MCF 10A (cell line): ENCODE measurements around the gene ANO6. TPM values are rescaled to one million over a fixed set of nuclear protein-coding genes. Genes with fewer than 3 reads are reported as not detected.

Experiments used
- BruUV-seq: library from RNA; stranded (reverse); fragments of 400-500 nt; replicated peaks from 2 replicates; lab custom pipeline; 2021; lab: Mats Ljungman, UMichigan
- CTCF ChIA-PET: fragments of 300-600 bp; sonication (Branson Sonifier 250); formaldehyde crosslinking; extraction: SDS; loops from one replicate; lab custom pipeline; 2021; ENCODE audit warnings: antibody characterized with exemption, inconsistent platforms; lab: Yijun Ruan, JAX
- POLR2A ChIA-PET: fragments of 300-600, 350-650 bp; sonication (Branson Sonifier 250); formaldehyde crosslinking; extraction: SDS; loops from one replicate; lab custom pipeline; 2020; ENCODE audit warnings: antibody characterized with exemption, inconsistent platforms; lab: Yijun Ruan, JAX
- DNase-seq: peaks from one replicate; pipeline ENCODE4 v3.0.0-alpha.2; 2018; ENCODE audit not compliant: unreplicated experiment
- H3K27ac Mint-ChIP-seq: one replicate; pipeline ENCODE4 v1.8.0; 2022; ENCODE audit warnings: mild to moderate bottlenecking, low read depth, mixed read lengths; ENCODE audit not compliant: unreplicated experiment
- H3K27me3 Mint-ChIP-seq: one replicate; pipeline ENCODE4 v1.8.0; 2022; ENCODE audit warnings: mixed read lengths; ENCODE audit not compliant: insufficient read depth, unreplicated experiment
- H3K36me3 Mint-ChIP-seq: one replicate; pipeline ENCODE4 v1.8.0; 2022; ENCODE audit warnings: mild to moderate bottlenecking, moderate library complexity, mixed read lengths; ENCODE audit not compliant: insufficient read depth, unreplicated experiment
- H3K4me1 Mint-ChIP-seq: one replicate; pipeline ENCODE4 v1.8.0; 2022; ENCODE audit warnings: mixed read lengths; ENCODE audit not compliant: insufficient read depth, unreplicated experiment
- H3K4me3 Mint-ChIP-seq: one replicate; pipeline ENCODE4 v1.8.0; 2022; ENCODE audit warnings: mild to moderate bottlenecking, moderate library complexity, mixed read lengths; ENCODE audit not compliant: unreplicated experiment
- H3K9me3 Mint-ChIP-seq: one replicate; pipeline ENCODE4 v1.8.0; 2022; ENCODE audit warnings: mixed read lengths; ENCODE audit not compliant: unreplicated experiment
- intact Hi-C: fragments of 100-400 bp; cut with micrococcal nuclease; formaldehyde crosslinking; loops from 2 replicates; pipeline ENCODE4 v1.14.1; 2022
- total RNA-seq: library from RNA; stranded (reverse); gene quantifications from 2 replicates; pipeline ENCODE4 v1.2.3, GENCODE V29; 2022
- TF ChIP-seq, protein P1 (sequence below): fragments of 200-600 bp; IDR thresholded peaks from one replicate; pipeline ENCODE4 v1.8.0; 2022; ENCODE audit warnings: antibody characterized with exemption, mild to moderate bottlenecking; ENCODE audit not compliant: unreplicated experiment

Gene ANO6
- total RNA-seq, 1 experiment from 2014 or later, result 25.4 TPM

DNA sequence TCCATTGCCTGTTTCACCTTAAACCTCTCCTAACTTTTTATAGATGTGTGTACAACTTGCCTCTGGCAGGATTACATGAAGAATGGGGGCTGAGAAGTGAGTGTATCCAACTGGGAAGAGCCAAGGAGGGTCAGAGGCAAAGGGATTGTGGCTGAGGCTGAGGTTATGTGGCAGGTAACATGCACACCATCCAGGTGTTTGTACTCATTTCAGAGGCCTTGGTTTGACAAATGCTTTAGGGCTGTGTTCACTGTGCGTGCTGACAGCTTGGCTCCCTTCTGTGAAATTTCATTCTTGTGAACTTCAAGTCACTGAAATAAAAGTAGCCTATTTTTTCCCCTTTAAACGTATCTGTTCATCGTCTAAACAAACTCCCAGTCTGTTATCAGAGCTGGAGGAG is 47.7 kb downstream of the ANO6 start:
- H3K4me3 Mint-ChIP-seq, result no peak overlapping the region
- intact Hi-C loops, result no loop called here
- TF ChIP-seq, protein P1, sequence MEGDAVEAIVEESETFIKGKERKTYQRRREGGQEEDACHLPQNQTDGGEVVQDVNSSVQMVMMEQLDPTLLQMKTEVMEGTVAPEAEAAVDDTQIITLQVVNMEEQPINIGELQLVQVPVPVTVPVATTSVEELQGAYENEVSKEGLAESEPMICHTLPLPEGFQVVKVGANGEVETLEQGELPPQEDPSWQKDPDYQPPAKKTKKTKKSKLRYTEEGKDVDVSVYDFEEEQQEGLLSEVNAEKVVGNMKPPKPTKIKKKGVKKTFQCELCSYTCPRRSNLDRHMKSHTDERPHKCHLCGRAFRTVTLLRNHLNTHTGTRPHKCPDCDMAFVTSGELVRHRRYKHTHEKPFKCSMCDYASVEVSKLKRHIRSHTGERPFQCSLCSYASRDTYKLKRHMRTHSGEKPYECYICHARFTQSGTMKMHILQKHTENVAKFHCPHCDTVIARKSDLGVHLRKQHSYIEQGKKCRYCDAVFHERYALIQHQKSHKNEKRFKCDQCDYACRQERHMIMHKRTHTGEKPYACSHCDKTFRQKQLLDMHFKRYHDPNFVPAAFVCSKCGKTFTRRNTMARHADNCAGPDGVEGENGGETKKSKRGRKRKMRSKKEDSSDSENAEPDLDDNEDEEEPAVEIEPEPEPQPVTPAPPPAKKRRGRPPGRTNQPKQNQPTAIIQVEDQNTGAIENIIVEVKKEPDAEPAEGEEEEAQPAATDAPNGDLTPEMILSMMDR, result no peak
- H3K9me3 Mint-ChIP-seq, result no peaks in the 10 kb centered on the region
- DNase-seq, result no peak
- BruUV-seq, result no TSS peak
- H3K4me1 Mint-ChIP-seq, result peaks cover 24% of the 10 kb centered on the region
- H3K27me3 Mint-ChIP-seq, result no peaks in the 10 kb centered on the region
- no peak overlapping the region for H3K27ac Mint-ChIP-seq
- ChIA-PET POLR2A (interaction anchor here (1.0 kb wide), 1 partner anchor 46 kb away, joined by 3 read pairs; no protein-coding TSS in a partner anchor), CTCF (no interaction called here)
- peaks cover 6% of the 10 kb centered on the region for H3K36me3 Mint-ChIP-seq

DNA sequence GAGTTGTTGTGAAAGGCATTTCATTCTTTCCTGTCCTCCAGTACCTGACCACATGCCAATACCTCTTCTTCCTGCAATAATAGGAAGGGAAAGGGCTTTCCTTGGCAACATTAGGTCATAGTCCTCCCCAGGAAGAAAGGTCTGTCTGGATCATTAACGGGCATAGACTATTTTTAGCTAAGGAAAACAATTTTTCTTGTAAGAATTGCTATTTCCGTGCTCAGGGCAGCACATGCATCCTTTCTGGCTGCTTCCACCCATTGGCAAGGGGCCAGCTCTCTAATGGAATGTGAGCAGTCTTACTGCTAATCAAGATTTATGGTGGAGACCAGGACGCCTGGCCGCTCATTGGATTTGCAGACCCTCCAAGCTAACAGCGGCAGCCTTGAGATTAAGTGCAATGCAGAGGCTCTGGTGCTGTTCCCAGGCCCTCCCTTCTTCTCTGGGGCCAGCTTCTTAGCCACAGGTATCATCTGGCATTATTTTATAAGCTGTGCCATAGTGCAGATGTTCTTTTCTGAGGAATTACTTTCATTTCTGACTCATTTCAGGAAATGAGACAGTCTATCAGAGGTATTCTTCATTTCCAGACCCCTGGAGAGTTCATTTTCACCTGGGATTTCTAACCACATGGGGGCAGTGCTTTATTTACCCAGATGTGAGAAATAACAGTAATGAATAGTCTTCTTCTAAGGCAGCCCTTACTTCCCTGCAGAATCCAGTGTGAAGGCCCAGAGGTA is 52.9 kb downstream of the ANO6 start:
- DNase-seq, result peak; percentile 89
- BruUV-seq, result no TSS peak
- TF ChIP-seq, protein P1, result peak; percentile 63
- intact Hi-C loops, result loop anchor here (1.0 to 2.0 kb wide), 5 partner anchors 34 to 458 kb away; no protein-coding TSS in a partner anchor
- Mint-ChIP-seq H3K27ac (peak overlapping the region; percentile 61), H3K4me3 (peak overlapping the region; percentile 58), H3K36me3 (peaks cover 6% of the 10 kb centered on the region), H3K27me3 (no peaks in the 10 kb centered on the region), H3K4me1 (peaks cover 21% of the 10 kb centered on the region), H3K9me3 (no peaks in the 10 kb centered on the region)
- ChIA-PET POLR2A (interaction anchor here (0.7 to 4.9 kb wide), 10 partner anchors 12 to 71 kb away, joined by 3 to 28 read pairs (median 6); partner anchors contain the start of gene ANO6), CTCF (interaction anchor here (0.6 to 2.4 kb wide), 28 partner anchors 8 to 717 kb away, joined by 3 to 25 read pairs (median 3); partner anchors contain the start of gene ANO6)

DNA sequence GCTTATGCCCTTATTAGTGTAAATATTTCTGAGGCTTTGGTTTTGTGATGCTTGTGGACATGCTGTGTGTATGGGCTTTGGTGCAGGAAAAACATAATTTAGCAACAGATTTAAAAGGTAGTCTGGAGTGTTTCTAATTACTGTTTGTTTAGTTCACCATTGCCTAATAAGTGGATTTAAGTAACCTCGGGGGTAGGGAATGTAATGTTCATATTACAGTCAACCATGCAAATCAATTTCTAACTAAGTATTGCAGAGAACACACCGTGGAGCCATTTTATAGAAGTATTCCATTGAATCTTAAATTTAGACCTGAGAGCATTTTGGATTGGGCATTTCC is 53.5 kb downstream of the ANO6 start:
- no peak for DNase-seq
- Mint-ChIP-seq H3K27me3 (no peaks in the 10 kb centered on the region), H3K36me3 (peaks cover 6% of the 10 kb centered on the region), H3K4me3 (peak overlapping the region; percentile 58), H3K9me3 (no peaks in the 10 kb centered on the region), H3K27ac (peak overlapping the region; percentile 61), H3K4me1 (peaks cover 21% of the 10 kb centered on the region)
- BruUV-seq, result no TSS peak
- POLR2A ChIA-PET, result interaction anchor here (1.5 to 4.9 kb wide), 7 partner anchors 20 to 70 kb away, joined by 6 to 28 read pairs (median 8); partner anchors contain the start of gene ANO6
- intact Hi-C loops, result loop anchor here (1.0 to 2.0 kb wide), 5 partner anchors 35 to 457 kb away; no protein-coding TSS in a partner anchor
- CTCF ChIA-PET, result interaction anchor here (0.7 to 2.4 kb wide), 24 partner anchors 9 to 455 kb away, joined by 3 to 25 read pairs (median 4); no protein-coding TSS in a partner anchor
- TF ChIP-seq, protein P1, result no peak

GRCh38 chr12:45270951-45271350 is 55.1 kb downstream of the ANO6 start:
- intact Hi-C loops, result no loop called here
- H3K9me3 Mint-ChIP-seq, result no peaks in the 10 kb centered on the region
- no TSS peak for BruUV-seq
- H3K27ac Mint-ChIP-seq, result peak overlapping the region; percentile 46
- CTCF ChIA-PET, result interaction anchor here (1.0 to 1.4 kb wide), 3 partner anchors 9 to 83 kb away, joined by 3 to 4 read pairs (median 3); partner anchors contain the start of gene ANO6
- DNase-seq, result no peak
- POLR2A ChIA-PET, result interaction anchor here (4.9 kb wide), 1 partner anchor 55 kb away, joined by 28 read pairs; the partner anchor contains the start of gene ANO6
- H3K4me3 Mint-ChIP-seq, result no peak overlapping the region
- H3K27me3 Mint-ChIP-seq, result no peaks in the 10 kb centered on the region
- peaks cover 21% of the 10 kb centered on the region for H3K4me1 Mint-ChIP-seq
- no peaks in the 10 kb centered on the region for H3K36me3 Mint-ChIP-seq
- TF ChIP-seq, protein P1, result no peak
